ENCODE measurements around the gene CENPV. TPM values are rescaled to one million over a fixed set of nuclear protein-coding genes. Genes with fewer than 3 reads are reported as not detected.

CENPV gene
- polyA plus RNA-seq, 4 donors: 115 to 185 (median 147) TPM

DNA sequence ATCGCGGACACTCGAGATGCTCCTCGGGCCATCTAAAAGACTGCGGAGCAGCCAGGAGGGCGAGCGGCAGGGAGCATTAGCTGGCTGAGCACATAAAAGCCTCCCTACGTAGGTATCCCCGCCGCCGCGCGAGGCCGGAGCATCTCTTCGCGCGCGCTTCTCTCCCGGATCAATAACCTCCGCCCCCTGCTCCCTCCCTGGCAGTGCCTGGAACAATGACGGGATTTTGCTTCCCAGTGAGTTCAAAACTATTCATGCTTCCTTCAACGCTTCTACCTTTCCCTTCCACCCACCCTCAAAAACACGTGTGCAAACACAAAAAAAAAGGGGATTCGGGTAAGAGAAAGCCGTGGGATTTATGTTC lies 984 bp downstream of the CENPV start:
- Histone ChIP-seq H3K4me3 (ENCODE audit: low read depth in 1 of 3, low read length in 3 of 3) (peak overlapping the region; percentile 80 to 94 (median 80)), H3K27ac (ENCODE audit: low read depth in 1 of 3, low read length in 2 of 3) (peak overlapping the region; percentile 78 to 84 (median 79)), H3K9me3 (ENCODE audit: control insufficient read depth in 2 of 2, insufficient read depth in 1 of 2, low read depth in 1 of 2, low read length in 1 of 2) (peaks cover 0 to 2% of the 10 kb centered on the region in 2 donors), H3K27me3 (ENCODE audit: control insufficient read depth in 3 of 3, insufficient read depth in 3 of 3, low read length in 3 of 3) (no peaks in the 10 kb centered on the region), H3K36me3 (ENCODE audit: control insufficient read depth in 3 of 3, insufficient read depth in 2 of 3, low read depth in 1 of 3, low read length in 3 of 3) (peaks cover 2 to 22% (median 10%) of the 10 kb centered on the region in 3 donors), H3K4me1 (ENCODE audit: control insufficient read depth in 3 of 3, insufficient read depth in 2 of 3, low read depth in 1 of 3, low read length in 2 of 3) (peaks cover 0 to 2% (median 0%) of the 10 kb centered on the region in 3 donors)
- peak; percentile 75 to 82 for DNase-seq
- no peak for FAIRE-seq
- WGBS, 3 donors: 1 to 3% (median 1%) methylated on average over 21 to 25 of the region's 25 CpGs

DNA sequence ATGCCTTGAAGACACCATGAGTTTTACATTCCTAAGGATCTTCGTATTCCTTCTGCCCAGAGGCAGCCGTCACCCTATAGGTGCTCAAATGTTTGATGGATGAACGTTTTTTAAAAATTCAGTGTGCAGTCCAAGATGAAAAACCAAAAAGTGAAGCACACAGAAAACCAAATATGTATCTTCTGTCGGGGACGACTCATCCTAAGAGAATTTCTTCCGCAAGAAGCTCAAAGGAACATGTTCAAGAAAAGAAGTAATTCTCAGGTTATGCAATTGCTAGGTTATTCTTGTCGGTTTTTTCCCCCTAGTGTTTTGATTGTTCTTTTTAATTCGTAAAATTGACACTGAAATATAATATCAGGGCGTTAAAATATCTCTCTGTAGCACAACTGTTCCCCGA lies 1.4 kb downstream of the CENPV start:
- Histone ChIP-seq H3K27ac (ENCODE audit: low read depth in 1 of 3, low read length in 2 of 3) (peak overlapping the region in 2 of 3 donors; percentile 78 to 84), H3K9me3 (ENCODE audit: control insufficient read depth in 2 of 2, insufficient read depth in 1 of 2, low read depth in 1 of 2, low read length in 1 of 2) (peaks cover 0 to 2% of the 10 kb centered on the region in 2 donors), H3K4me1 (ENCODE audit: control insufficient read depth in 3 of 3, insufficient read depth in 2 of 3, low read depth in 1 of 3, low read length in 2 of 3) (peaks cover 0 to 2% (median 0%) of the 10 kb centered on the region in 3 donors), H3K27me3 (ENCODE audit: control insufficient read depth in 3 of 3, insufficient read depth in 3 of 3, low read length in 3 of 3) (no peaks in the 10 kb centered on the region), H3K4me3 (ENCODE audit: low read depth in 1 of 3, low read length in 3 of 3) (peak overlapping the region; percentile 80 to 94 (median 80)), H3K36me3 (ENCODE audit: control insufficient read depth in 3 of 3, insufficient read depth in 2 of 3, low read depth in 1 of 3, low read length in 3 of 3) (peaks cover 6 to 26% (median 10%) of the 10 kb centered on the region in 3 donors)
- DNase-seq (peak in 1 of 2 donors; percentile 16), FAIRE-seq (no peak)
- WGBS, 3 donors: 12 to 33% (median 24%) methylated on average over 10 of the region's 10 CpGs

DNA sequence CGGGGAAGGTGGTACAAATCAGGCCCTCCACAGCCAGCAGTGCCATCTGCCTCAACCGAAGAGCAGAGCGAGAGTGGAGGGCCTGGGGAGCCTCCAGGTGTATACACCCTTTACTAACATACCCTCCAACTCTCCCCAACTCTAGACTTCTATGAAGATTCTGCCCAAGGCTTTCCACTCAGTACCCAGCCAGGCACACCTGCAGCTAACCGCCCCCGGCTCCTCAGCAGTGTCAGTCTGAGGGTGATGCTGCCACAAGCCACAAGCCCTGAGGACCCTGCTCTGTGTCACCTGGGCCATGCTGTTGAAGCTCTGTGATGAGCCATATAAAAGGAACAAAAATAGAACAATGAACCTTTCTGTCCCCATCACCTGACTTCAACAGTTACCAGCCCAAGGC lies 3.8 kb downstream of the CENPV start:
- Histone ChIP-seq H3K27ac (ENCODE audit: low read depth in 1 of 3, low read length in 2 of 3) (no peak overlapping the region), H3K4me1 (ENCODE audit: control insufficient read depth in 3 of 3, insufficient read depth in 2 of 3, low read depth in 1 of 3, low read length in 2 of 3) (peaks cover 0 to 2% (median 0%) of the 10 kb centered on the region in 3 donors), H3K27me3 (ENCODE audit: control insufficient read depth in 3 of 3, insufficient read depth in 3 of 3, low read length in 3 of 3) (no peaks in the 10 kb centered on the region), H3K4me3 (ENCODE audit: low read depth in 1 of 3, low read length in 3 of 3) (no peak overlapping the region), H3K36me3 (ENCODE audit: control insufficient read depth in 3 of 3, insufficient read depth in 2 of 3, low read depth in 1 of 3, low read length in 3 of 3) (peaks cover 6 to 44% (median 10%) of the 10 kb centered on the region in 3 donors), H3K9me3 (ENCODE audit: control insufficient read depth in 2 of 2, insufficient read depth in 1 of 2, low read depth in 1 of 2, low read length in 1 of 2) (peaks cover 0 to 2% of the 10 kb centered on the region in 2 donors)
- DNase-seq (no peak), FAIRE-seq (no peak)
- WGBS, 3 donors: 92 to 94% (median 93%) methylated on average over 5 of the region's 5 CpGs

DNA sequence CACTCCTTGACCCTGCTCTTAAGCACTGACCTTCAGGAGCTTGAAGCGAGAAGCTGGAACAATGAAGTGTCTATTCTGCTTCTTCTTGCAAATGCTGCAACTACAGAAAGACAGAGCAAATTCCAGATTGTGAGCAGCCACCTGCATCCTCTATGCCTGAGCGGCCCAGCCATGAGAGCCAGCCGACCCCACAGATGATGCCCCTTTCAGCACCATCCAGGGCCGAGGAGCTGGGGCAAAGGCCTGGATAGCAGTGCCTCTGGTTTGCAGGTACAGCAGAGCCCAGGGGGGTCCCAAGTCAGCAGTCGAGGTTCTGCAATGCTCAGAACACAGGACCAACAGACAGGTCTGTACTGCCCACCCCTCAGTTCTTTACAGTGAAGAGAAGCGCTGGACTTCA lies 4.7 kb downstream of the CENPV start:
- DNase-seq: no peak
- no peak overlapping the region for H3K27ac ChIP-seq (ENCODE audit: low read depth in 1 of 3, low read length in 2 of 3)
- peaks cover 0 to 2% (median 0%) of the 10 kb centered on the region in 3 donors for H3K4me1 ChIP-seq (ENCODE audit: control insufficient read depth in 3 of 3, insufficient read depth in 2 of 3, low read depth in 1 of 3, low read length in 2 of 3)
- 89 to 93% (median 92%) methylated on average over 6 of the region's 6 CpGs for WGBS, 3 donors
- H3K4me3 ChIP-seq (ENCODE audit: low read depth in 1 of 3, low read length in 3 of 3): no peak overlapping the region
- H3K9me3 ChIP-seq (ENCODE audit: control insufficient read depth in 2 of 2, insufficient read depth in 1 of 2, low read depth in 1 of 2, low read length in 1 of 2): peaks cover 0 to 2% of the 10 kb centered on the region in 2 donors
- no peak for FAIRE-seq
- H3K27me3 ChIP-seq (ENCODE audit: control insufficient read depth in 3 of 3, insufficient read depth in 3 of 3, low read length in 3 of 3): no peaks in the 10 kb centered on the region
- H3K36me3 ChIP-seq (ENCODE audit: control insufficient read depth in 3 of 3, insufficient read depth in 2 of 3, low read depth in 1 of 3, low read length in 3 of 3): peaks cover 6 to 53% (median 13%) of the 10 kb centered on the region in 3 donors

DNA sequence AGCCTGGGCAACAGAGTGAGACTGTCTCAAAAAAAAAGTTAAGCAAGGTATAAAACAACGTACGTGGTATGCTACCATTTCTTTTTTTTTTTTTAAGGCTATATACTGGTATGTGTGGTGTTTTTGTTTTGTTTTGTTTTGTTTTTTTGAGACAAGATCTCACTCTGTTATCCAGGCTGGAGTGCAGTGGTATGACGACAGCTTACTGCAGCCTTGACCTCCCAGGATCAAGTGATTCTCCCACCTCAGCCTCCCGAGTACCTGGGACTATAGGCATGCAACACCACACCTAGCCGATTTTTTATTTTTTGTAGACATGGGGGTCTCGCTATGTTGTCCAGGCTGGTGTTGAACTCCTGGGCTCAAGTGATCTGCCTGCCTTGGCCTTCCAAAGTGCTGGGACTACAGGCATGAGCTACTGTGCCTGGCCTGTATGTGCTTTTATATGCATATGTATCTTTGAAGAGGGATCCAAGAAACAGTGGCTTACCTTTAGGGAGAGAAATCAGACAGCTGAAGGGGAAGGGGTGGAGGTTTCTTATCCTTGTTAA lies 6.5 kb downstream of the CENPV start:
- WGBS, 3 donors: 90 to 96% (median 94%) methylated on average over 6 of the region's 6 CpGs
- Histone ChIP-seq H3K27ac (ENCODE audit: low read depth in 1 of 3, low read length in 2 of 3) (no peak overlapping the region), H3K27me3 (ENCODE audit: control insufficient read depth in 3 of 3, insufficient read depth in 3 of 3, low read length in 3 of 3) (no peaks in the 10 kb centered on the region), H3K9me3 (ENCODE audit: control insufficient read depth in 2 of 2, insufficient read depth in 1 of 2, low read depth in 1 of 2, low read length in 1 of 2) (no peaks in the 10 kb centered on the region), H3K4me3 (ENCODE audit: low read depth in 1 of 3, low read length in 3 of 3) (no peak overlapping the region), H3K36me3 (ENCODE audit: control insufficient read depth in 3 of 3, insufficient read depth in 2 of 3, low read depth in 1 of 3, low read length in 3 of 3) (peaks cover 6 to 70% (median 18%) of the 10 kb centered on the region in 3 donors), H3K4me1 (ENCODE audit: control insufficient read depth in 3 of 3, insufficient read depth in 2 of 3, low read depth in 1 of 3, low read length in 2 of 3) (peaks cover 0 to 2% (median 0%) of the 10 kb centered on the region in 3 donors)
- DNase-seq (no peak), FAIRE-seq (no peak)

DNA sequence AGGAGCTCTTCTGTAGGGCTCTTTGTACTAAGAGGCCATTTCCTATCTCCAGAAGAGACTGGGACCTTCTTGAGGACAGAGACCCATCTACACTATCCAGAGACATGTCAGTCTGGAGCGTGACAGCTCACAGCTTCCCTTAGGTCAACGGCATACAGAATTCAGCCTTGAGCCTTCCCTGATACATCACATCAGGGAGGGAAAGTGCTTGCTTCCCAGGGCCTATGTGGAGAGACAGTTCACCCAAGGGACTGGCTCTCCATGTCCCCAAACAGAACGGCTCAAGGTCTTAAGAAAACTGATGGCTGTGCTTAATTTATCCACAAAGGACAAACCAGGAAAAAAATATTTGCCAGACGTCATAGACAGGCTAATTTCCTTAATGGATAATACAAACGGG lies 7.7 kb downstream of the CENPV start:
- H3K4me3 ChIP-seq (ENCODE audit: low read depth in 1 of 3, low read length in 3 of 3): no peak overlapping the region
- no peaks in the 10 kb centered on the region for H3K27me3 ChIP-seq (ENCODE audit: control insufficient read depth in 3 of 3, insufficient read depth in 3 of 3, low read length in 3 of 3)
- no peaks in the 10 kb centered on the region for H3K9me3 ChIP-seq (ENCODE audit: control insufficient read depth in 2 of 2, insufficient read depth in 1 of 2, low read depth in 1 of 2, low read length in 1 of 2)
- no peak for DNase-seq
- peaks cover 0 to 7% (median 0%) of the 10 kb centered on the region in 3 donors for H3K4me1 ChIP-seq (ENCODE audit: control insufficient read depth in 3 of 3, insufficient read depth in 2 of 3, low read depth in 1 of 3, low read length in 2 of 3)
- H3K27ac ChIP-seq (ENCODE audit: low read depth in 1 of 3, low read length in 2 of 3): no peak overlapping the region
- FAIRE-seq: no peak
- H3K36me3 ChIP-seq (ENCODE audit: control insufficient read depth in 3 of 3, insufficient read depth in 2 of 3, low read depth in 1 of 3, low read length in 3 of 3): peaks cover 6 to 74% (median 18%) of the 10 kb centered on the region in 3 donors
- 78 to 82% (median 78%) methylated on average over 5 of the region's 5 CpGs for WGBS, 3 donors

DNA sequence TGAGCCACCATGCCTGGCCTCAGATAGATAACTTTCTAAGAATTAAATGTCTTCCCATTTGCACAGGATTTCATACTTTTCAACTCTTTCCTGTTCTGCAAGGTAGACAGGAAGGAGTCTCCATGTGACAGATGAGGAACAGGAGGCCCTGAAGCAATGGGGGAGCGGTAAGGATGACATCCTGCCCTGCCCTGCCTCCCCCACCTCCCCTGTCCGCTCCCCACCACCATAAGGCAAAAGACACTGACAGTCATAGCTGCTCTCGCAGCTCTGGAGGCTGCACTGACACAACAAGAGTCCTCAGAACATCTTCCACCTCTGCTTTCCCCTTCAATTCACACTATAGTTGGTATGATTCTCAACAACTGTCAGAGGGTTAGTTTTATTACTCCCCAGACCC lies 9.7 kb downstream of the CENPV start:
- WGBS, 3 donors: 91 to 98% (median 92%) methylated on average over 3 of the region's 3 CpGs
- peaks cover 0 to 7% (median 0%) of the 10 kb centered on the region in 3 donors for H3K4me1 ChIP-seq (ENCODE audit: control insufficient read depth in 3 of 3, insufficient read depth in 2 of 3, low read depth in 1 of 3, low read length in 2 of 3)
- no peak overlapping the region for H3K27ac ChIP-seq (ENCODE audit: low read depth in 1 of 3, low read length in 2 of 3)
- DNase-seq (no peak), FAIRE-seq (no peak)
- H3K9me3 ChIP-seq (ENCODE audit: control insufficient read depth in 2 of 2, insufficient read depth in 1 of 2, low read depth in 1 of 2, low read length in 1 of 2): peaks cover 0 to 2% of the 10 kb centered on the region in 2 donors
- no peaks in the 10 kb centered on the region for H3K27me3 ChIP-seq (ENCODE audit: control insufficient read depth in 3 of 3, insufficient read depth in 3 of 3, low read length in 3 of 3)
- H3K36me3 ChIP-seq (ENCODE audit: control insufficient read depth in 3 of 3, insufficient read depth in 2 of 3, low read depth in 1 of 3, low read length in 3 of 3): peaks cover 5 to 63% (median 14%) of the 10 kb centered on the region in 3 donors
- no peak overlapping the region for H3K4me3 ChIP-seq (ENCODE audit: low read depth in 1 of 3, low read length in 3 of 3)

DNA sequence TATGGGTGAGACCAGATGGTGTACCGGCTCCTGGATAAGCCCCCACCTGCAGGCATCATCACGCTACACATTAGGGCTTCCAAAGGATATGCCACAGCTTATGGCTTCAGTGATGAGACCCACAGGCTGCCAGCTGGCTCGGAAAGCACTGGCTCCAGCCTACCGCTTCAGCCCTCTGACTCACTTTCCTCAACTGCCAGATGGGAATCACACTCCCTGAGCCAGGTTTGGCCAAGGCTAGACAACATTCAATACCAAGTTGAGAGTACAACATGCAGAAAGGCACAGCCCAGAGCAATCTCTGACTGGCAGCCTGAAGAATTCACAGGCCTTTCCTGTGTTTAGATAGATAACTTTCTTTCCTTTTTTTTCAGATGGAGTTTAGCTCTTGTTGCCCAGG lies 10.3 kb downstream of the CENPV start:
- WGBS, 3 donors: 94 to 99% (median 96%) methylated on average over 4 of the region's 4 CpGs
- no peak for FAIRE-seq

More for the DNA sequence above, 10.3 kb downstream of the CENPV start:
- DNase-seq: no peak
- Histone ChIP-seq H3K9me3 (ENCODE audit: control insufficient read depth in 2 of 2, insufficient read depth in 1 of 2, low read depth in 1 of 2, low read length in 1 of 2) (peaks cover 0 to 2% of the 10 kb centered on the region in 2 donors), H3K36me3 (ENCODE audit: control insufficient read depth in 3 of 3, insufficient read depth in 2 of 3, low read depth in 1 of 3, low read length in 3 of 3) (peaks cover 4 to 57% (median 11%) of the 10 kb centered on the region in 3 donors), H3K4me1 (ENCODE audit: control insufficient read depth in 3 of 3, insufficient read depth in 2 of 3, low read depth in 1 of 3, low read length in 2 of 3) (peaks cover 0 to 7% (median 0%) of the 10 kb centered on the region in 3 donors), H3K4me3 (ENCODE audit: low read depth in 1 of 3, low read length in 3 of 3) (no peak overlapping the region), H3K27ac (ENCODE audit: low read depth in 1 of 3, low read length in 2 of 3) (no peak overlapping the region), H3K27me3 (ENCODE audit: control insufficient read depth in 3 of 3, insufficient read depth in 3 of 3, low read length in 3 of 3) (no peaks in the 10 kb centered on the region)
